ENCODE results near the gene C11orf68. TPM values are rescaled to one million over a fixed set of nuclear protein-coding genes. Genes with fewer than 3 reads are reported as not detected.

Gene C11orf68
- total RNA-seq, 4 donors from 2014 or later = 17.7 to 27.1 (median 20.9) TPM

DNA sequence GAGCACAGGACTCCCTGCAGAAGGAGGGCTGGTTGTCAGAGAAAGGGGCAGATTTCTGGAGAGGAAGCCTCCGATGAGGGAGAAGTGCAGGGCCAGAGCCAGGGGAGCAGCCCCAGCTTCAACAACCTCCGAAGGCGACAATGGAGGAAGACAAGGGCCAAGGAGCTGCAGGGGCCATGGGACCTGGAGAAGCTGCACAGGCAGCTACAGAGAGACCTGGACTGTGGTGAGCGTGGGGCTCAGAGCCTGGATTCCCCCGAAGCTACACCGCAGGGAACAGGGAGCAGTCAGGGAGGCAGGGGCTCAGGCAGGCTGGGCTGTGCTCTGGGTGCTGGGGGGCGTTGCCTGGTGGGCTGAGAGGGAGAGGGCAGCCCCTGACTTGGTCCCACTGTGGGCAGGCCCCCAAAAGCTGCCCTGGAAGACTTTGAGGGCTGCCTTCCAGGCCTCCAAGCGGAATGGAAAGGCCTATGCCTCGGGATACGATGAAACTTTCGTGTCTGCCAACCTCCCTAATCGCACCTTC is 28.8 kb upstream of the C11orf68 start:
- TF ChIP-seq POLR2A (IDR thresholded peaks at IDR 0.05) = no peak
- TF ChIP-seq, protein P1, sequence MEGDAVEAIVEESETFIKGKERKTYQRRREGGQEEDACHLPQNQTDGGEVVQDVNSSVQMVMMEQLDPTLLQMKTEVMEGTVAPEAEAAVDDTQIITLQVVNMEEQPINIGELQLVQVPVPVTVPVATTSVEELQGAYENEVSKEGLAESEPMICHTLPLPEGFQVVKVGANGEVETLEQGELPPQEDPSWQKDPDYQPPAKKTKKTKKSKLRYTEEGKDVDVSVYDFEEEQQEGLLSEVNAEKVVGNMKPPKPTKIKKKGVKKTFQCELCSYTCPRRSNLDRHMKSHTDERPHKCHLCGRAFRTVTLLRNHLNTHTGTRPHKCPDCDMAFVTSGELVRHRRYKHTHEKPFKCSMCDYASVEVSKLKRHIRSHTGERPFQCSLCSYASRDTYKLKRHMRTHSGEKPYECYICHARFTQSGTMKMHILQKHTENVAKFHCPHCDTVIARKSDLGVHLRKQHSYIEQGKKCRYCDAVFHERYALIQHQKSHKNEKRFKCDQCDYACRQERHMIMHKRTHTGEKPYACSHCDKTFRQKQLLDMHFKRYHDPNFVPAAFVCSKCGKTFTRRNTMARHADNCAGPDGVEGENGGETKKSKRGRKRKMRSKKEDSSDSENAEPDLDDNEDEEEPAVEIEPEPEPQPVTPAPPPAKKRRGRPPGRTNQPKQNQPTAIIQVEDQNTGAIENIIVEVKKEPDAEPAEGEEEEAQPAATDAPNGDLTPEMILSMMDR (IDR thresholded peaks at IDR 0.05) = no peak
- WGBS, 2 donors = 83 to 86% methylated on average over 12 of the region's 12 CpGs
- intact Hi-C loops (cut with DNase I) = no loop called here
- Histone ChIP-seq H3K9me3 (no peaks in the 10 kb centered on the region), H3K4me1 (peaks cover 8 to 27% of the 10 kb centered on the region in 2 donors), H3K27me3 (no peaks in the 10 kb centered on the region), H3K4me3 (replicated peaks in 1 of 3) (no peak overlapping the region), H3K36me3 (no peaks in the 10 kb centered on the region), H3K27ac (no peak overlapping the region)
- DNase-seq = no peak

DNA sequence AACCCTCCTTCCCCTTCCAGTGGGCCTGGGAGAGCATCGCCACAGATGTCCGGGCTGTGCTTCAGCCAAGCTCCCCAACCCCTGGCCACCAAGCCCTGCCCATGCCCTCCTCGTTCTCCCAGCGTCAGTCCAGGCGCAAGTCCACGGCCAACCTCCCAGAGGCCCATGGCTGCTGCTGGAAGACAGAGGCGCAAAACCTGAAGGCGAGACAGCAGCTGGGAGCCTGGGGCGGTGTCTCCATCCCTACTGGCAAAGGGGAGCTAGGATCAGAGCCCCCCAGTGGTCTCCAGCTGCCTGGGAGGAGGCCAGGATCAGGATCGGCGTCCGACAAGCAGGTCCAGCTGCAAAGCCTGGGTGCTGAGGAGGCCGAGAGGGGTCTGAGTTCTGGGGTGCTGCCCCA is 28.3 kb upstream of the C11orf68 start:
- no peaks in the 10 kb centered on the region for H3K27me3 ChIP-seq
- no peak for DNase-seq
- no peaks in the 10 kb centered on the region for H3K36me3 ChIP-seq
- H3K27ac ChIP-seq = no peak overlapping the region
- intact Hi-C loops (cut with DNase I) = no loop called here
- H3K9me3 ChIP-seq = no peaks in the 10 kb centered on the region
- no peak for TF ChIP-seq POLR2A (IDR thresholded peaks at IDR 0.05)
- TF ChIP-seq, protein P1 (IDR thresholded peaks at IDR 0.05) = no peak
- H3K4me1 ChIP-seq = peaks cover 12 to 29% of the 10 kb centered on the region in 2 donors
- no peak overlapping the region for H3K4me3 ChIP-seq (replicated peaks in 1 of 3)
- WGBS, 2 donors = 75 to 91% methylated on average over 11 to 13 of the region's 13 CpGs

DNA sequence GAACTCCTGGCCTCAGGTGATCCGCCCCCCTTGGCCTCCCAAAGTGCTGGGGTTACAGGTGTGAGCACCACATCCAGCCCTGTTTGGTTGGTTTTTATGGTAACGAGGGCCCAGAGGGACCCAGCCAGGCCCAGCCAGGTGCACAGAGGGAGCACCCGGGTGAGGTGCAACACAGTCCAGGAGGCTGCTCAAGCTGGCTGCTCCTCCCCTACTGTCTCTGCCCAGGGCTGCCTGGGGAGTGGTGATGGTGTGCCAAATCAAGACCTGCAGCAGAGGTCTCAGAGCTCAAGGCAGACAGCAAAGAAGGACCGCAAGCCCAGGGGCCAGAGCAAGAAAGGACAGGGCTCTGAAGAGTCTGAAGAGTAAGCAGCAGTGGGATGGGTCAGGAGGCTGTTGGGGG is 27.8 kb upstream of the C11orf68 start:
- DNase-seq = no peak
- TF ChIP-seq, protein P1 (IDR thresholded peaks at IDR 0.05) = no peak
- TF ChIP-seq POLR2A (IDR thresholded peaks at IDR 0.05) = no peak
- no peak overlapping the region for H3K4me3 ChIP-seq (replicated peaks in 1 of 3)
- intact Hi-C loops (cut with DNase I) = no loop called here
- H3K27me3 ChIP-seq = no peaks in the 10 kb centered on the region
- H3K36me3 ChIP-seq = no peaks in the 10 kb centered on the region
- H3K4me1 ChIP-seq = peaks cover 12 to 26% of the 10 kb centered on the region in 2 donors
- H3K9me3 ChIP-seq = no peaks in the 10 kb centered on the region
- WGBS, 2 donors = 83 to 90% methylated on average over 3 to 4 of the region's 4 CpGs
- H3K27ac ChIP-seq = no peak overlapping the region

DNA sequence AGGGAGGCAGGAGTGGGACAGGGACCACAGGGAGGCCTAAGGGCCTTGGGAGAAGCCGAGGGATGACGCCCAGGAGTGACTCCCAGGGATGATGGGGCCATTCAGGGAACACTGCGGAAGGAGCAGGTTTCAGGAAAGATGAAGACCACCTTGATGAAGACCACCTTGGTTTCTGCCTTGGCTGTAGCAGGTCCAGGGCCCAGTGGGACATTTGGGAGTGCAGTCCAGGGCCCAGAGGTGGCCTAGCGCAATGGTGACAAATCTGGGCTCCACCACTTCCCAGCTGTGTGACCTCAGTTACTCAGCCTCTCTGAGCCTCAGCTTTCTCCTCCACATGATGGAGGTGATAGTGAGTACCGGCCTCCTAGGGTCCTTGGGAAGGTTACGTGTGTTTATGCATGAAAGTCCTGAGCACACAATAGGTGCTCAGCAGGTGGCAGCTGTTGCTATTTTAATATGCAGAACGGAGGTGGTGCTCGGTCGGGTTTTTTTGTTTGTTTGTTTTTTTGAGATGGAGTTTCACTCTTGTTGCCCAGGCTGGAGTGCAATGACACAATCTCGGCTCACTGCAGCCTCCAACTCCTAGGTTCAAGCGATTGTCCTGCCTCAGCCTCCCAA is 27.2 kb upstream of the C11orf68 start:
- TF ChIP-seq POLR2A (IDR thresholded peaks at IDR 0.05) = no peak
- TF ChIP-seq, protein P1 (IDR thresholded peaks at IDR 0.05) = no peak
- DNase-seq = no peak
- no peaks in the 10 kb centered on the region for H3K27me3 ChIP-seq
- intact Hi-C loops (cut with DNase I) = no loop called here
- H3K9me3 ChIP-seq = no peaks in the 10 kb centered on the region
- no peak overlapping the region for H3K27ac ChIP-seq
- no peaks in the 10 kb centered on the region for H3K36me3 ChIP-seq
- no peak overlapping the region for H3K4me3 ChIP-seq (replicated peaks in 1 of 3)
- WGBS, 2 donors = 87 to 90% methylated on average over 11 of the region's 11 CpGs
- peaks cover 18 to 31% of the 10 kb centered on the region in 2 donors for H3K4me1 ChIP-seq

DNA sequence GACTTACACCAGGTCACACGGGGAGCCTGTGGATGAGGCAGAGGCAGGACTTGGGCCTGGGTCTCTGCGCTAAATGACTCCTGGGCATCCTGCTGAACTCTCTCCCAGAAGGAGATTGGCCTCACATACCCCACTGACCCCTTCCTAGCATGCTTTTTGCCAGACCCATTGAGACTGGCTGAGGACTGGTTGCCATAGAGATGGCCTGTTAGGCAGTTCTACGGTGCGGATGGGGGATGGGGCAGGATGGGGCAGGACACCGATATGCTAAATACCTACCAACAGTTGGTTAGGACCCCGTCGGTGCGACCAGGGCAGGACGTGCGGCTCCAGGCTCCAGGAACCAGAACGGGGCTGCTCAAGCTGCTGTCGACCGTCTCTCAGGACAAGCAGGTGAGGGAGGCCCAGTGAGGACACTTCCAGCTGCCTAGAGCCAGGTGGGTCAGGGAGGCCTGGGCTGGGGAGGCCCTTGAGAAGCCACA is 26.6 kb upstream of the C11orf68 start, which contains the start of gene TSGA10IP:
Gene TSGA10IP (plus strand): TSS at position 51 of the 482 bp plus-strand sequence. CDS start 196 bp downstream, at position 247.
- TF ChIP-seq, protein P1 (IDR thresholded peaks at IDR 0.05) = no peak
- TF ChIP-seq POLR2A (IDR thresholded peaks at IDR 0.05) = no peak

More for the DNA sequence above, 26.6 kb upstream of the C11orf68 start, which contains the start of gene TSGA10IP:
- intact Hi-C loops (cut with DNase I) = no loop called here
- no peaks in the 10 kb centered on the region for H3K36me3 ChIP-seq
- peak in 1 of 2 donors; percentile 20 for DNase-seq
- H3K9me3 ChIP-seq = no peaks in the 10 kb centered on the region
- H3K27me3 ChIP-seq = no peaks in the 10 kb centered on the region
- no peak within 1 kb of the TSS for H3K4me3 ChIP-seq (replicated peaks in 1 of 3)
- peaks cover 20 to 34% of the 10 kb centered on the region in 2 donors for H3K4me1 ChIP-seq
- H3K27ac ChIP-seq = peak within 1 kb of the TSS; percentile 46 to 67 (median 48)
- 59 to 70% methylated on average over 11 to 13 of the region's 13 CpGs for WGBS, 2 donors

All from thyroid gland (tissue), 4 donors.